Middle frontal gyrus (tissue), 1 donor: ENCODE results near the gene CBY1.
A peak's percentile ranks its signal among the peaks of the same experiment; 100 is the strongest.

Experiments used
- DNase-seq: peaks from one replicate; pipeline ENCODE4 v3.0.0-alpha.2; 2015; ENCODE audit warnings: low spot score; ENCODE audit errors: extremely low spot score

Gene CBY1

GRCh38 chr22:38700789-38701628 is 44.6 kb downstream of the CBY1 start, which contains the start of gene JOSD1:
TSS of gene JOSD1 (minus strand) at chr22:38700943. CDS start at chr22:38699987, 956 bp downstream.
- peak; percentile 91 for DNase-seq

DNA sequence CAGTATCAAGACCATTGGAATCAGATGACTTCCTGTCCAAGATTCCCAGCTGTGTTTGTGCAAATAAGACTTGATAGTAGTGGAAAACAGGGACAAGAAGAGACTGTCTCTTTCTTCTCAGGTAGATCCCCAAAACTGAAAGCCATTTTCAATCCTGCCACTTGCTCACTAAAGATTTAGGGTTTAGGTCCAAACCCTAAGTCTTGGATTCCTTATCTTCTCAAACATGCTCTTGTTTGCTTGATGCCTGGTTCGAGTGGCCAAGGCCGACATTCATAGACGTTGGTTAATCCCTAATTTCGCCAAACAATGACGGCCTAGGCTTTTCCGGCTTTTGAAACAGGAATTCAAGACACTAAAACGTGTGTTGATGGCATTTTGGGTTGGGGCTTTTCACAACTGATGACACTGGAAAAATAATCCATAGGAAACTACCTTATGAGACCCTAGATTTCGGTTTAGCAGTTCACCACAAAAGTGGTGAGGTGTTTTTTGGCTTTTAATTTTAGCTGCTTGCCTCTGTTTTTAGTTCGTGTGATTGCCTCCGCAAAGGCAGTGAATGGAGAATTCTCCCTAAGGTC is 48.3 kb downstream of the CBY1 start:
- no peak for DNase-seq

- DNase-seq, result peak; percentile 100
Observed at GRCh38 chr22:38705235-38706100, 49.0 kb downstream of the CBY1 start, which contains the start of gene GTPBP1. TSS of gene GTPBP1 (plus strand) at chr22:38705944. CDS start at chr22:38705956, 12 bp downstream.

DNA sequence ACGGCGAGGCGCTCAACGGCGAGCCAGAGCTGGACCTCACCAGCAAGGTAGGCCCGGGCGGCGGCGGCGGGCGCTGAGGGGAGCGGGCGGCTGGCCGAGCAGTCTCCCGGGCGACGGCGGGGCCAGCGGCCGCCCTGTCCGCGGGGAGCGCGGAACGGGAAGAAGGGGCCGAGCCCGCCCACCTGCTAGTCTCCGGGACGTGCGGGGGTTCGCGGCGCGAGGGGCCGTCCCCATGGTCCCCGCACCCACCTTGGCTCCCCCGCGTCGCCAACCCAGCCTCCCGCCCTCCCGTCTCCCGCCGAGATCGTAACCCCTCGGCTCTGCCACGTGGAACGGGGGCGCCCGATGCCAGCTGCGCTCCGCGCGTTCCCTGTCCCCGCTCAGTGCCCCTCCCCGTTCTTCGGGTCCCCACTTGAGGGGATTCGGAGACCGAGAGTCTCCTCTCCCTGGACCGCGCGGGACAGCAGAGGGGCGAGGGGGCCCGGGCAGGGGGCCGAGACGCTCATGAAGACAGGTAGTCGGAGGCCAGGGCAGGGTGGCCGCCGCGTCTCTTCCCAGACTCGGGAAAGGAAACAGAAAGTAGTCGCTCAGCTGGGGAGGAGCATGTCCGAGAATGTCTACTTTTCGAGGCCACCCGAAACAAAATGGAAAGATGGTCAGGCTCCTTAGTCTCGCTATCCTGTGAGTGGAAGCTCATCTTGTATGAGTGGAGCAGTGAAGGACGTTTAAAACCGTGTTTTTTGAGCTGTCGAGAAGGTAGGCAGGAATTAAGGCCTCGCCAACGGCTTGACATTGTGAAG is 49.9 kb downstream of the CBY1 start:
- DNase-seq, result no peak

- no peak for DNase-seq
Observed at GRCh38 chr22:38706901-38707195, 50.4 kb downstream of the CBY1 start.

GRCh38 chr22:38707346-38707745 is 50.9 kb downstream of the CBY1 start:
- no peak for DNase-seq

DNA sequence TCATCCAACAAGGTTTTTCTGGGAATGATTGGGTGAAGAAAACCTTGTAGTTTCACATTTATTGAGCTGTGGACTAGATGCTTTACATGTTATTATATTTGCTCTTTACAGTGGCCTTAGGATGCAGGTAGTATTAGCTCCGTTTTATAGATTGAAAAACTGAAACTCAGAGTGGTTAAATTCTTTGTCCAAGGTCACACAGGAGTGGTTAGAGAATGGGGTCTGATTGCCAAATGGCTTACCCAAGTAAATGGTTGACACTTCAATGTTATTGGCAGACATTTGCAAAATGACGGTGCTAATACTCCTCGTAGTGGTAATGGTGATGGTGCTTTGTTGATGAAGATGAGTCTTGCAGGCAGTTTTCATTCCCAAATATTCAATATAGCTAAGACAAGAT is 51.5 kb downstream of the CBY1 start:
- DNase-seq, result no peak

- DNase-seq, result no peak
Observed at GRCh38 chr22:38709306-38709705, 52.9 kb downstream of the CBY1 start.

GRCh38 chr22:38710351-38710750 is 53.9 kb downstream of the CBY1 start:
- no peak for DNase-seq

- DNase-seq, result no peak
Observed at GRCh38 chr22:38710866-38711265, 54.4 kb downstream of the CBY1 start.

DNA sequence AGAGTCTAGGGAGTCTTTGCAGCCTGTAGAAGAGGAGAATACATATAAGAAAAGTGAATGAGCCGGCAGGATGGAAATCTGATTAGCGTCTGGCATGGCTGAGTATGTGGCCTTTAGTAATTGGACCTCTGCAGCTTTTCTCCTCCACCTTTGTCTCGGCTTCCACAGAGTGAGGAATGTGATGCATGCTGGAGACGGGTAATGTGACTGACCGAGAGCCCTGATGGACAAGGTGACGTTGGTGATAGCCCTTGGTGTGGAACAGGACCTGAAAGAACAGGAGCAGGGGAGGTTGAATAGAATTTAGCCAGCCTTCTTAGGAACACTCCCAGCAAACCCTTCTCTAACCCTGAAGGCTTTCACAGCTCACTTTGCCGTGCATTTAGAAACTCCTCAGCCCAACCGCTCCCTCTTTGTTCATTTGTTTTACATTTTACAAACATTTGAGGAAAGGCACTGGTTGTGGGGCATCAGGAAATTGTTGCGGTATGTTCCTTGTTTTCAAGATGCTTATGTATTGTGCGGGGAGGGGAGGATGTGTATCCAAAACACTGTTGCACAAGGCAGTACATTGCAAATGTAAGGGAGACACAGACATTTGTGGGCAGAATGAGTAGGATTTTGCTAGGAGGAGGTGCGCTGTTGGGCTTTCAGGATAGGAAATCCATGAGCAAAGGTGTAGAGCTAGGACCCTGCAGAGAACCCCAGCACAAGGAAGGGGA is 56.2 kb downstream of the CBY1 start:
- DNase-seq, result no peak

GRCh38 chr22:38713921-38714320 is 57.5 kb downstream of the CBY1 start:
- DNase-seq, result no peak

DNA sequence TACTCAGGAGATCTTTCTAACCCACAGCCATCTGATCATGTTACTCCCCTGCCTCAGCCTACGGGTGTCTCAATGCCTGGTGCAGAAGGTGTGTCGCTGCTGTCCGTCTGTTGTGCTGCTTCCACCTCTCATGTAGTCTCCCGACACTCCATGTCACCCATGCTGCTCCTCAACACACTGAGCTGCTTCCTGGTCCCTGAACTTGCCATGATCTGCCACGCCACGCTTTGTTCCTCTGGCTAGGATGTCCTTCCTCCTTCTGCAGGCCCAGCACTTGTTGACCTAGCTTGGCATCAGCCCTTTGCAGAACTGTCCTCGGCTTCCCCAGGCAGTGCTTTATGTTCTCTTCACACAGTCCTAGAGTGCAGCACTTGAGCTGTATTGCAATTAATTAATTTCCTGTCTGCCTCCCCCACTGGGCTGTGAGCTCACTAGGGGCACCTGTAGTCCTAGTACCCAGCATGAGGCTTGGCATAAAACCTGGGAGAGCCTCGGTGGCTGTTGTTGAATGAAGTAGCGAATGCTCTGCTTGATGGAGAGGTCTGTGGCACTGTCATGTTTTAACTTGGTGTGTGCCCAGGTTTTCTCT is 58.8 kb downstream of the CBY1 start:
- no peak for DNase-seq

- no peak for DNase-seq
Observed at GRCh38 chr22:38715852-38716251, 59.4 kb downstream of the CBY1 start.

DNA sequence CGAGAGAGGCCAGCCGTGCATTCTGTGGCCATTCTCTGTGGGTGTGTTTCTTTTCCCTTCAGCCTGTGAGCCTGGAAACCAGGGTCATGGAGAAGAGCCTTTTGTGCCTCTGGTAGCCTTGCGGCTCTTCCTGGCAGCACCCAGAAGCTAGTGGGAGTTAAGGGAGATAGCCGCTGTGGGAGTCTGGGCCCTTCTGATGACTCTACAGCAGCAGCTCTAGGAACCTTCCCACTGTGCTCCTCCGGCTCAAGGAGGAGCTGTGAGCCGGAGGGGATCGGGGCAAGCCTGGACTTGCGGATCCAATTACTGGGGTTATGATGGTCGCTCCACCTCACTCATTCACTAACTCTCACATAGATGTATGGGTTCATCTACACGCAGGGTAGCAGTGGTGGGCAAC is 59.8 kb downstream of the CBY1 start:
- no peak for DNase-seq

- no peak for DNase-seq
Observed at GRCh38 chr22:38716826-38717225, 60.4 kb downstream of the CBY1 start.

- no peak for DNase-seq
Observed at GRCh38 chr22:38717244-38717643, 60.8 kb downstream of the CBY1 start.

GRCh38 chr22:38718414-38718813 is 62.0 kb downstream of the CBY1 start:
- DNase-seq, result no peak

DNA sequence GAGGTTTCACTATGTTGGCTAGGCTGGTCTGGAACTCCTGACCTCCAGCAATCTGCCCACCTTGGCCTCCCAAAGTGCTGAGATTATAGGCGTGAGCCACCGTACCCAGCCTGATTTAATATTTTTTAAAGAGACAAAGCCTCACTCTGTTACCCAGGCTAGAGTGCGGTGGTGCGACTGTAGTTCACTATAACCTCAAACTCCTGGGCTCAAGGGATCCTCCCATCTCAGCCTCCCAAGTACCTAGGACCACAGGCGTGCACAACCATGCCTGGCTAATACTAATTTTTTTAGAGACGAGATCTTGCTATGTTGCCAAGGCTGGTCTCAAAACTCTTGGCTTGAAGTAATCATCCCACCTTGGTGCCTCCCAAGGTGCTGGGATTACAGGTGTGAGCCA is 62.8 kb downstream of the CBY1 start:
- no peak for DNase-seq

- DNase-seq, result no peak
Observed at GRCh38 chr22:38720350-38720749, 63.9 kb downstream of the CBY1 start.
